Memory B cell (primary cell): Measurements from ENCODE around the gene ELOVL6.
"Not testable (repeated sequence)": the region's sequence is repeated elsewhere in the genome, so short reads cannot be mapped to it uniquely, and the experiment has no call there.

Experiments used
- ATAC-seq: fragments of 150-1000 bp; cut with Tn5 transposase; 2 replicates; pipeline ENCODE4 v1.10.0; 2021; ENCODE audit warnings: low read depth, mild to moderate bottlenecking, moderate library complexity
- DNase-seq, 2 donors: peaks; one replicate each; pipeline ENCODE4 v3.0.0; 2022; ENCODE audit warnings: low spot score in 2 of 2
- H3K27ac Mint-ChIP-seq: one replicate; pipeline ENCODE4 v1.8.0; 2022; ENCODE audit warnings: mild to moderate bottlenecking, moderate library complexity, mixed read lengths
- H3K27me3 Mint-ChIP-seq: one replicate; pipeline ENCODE4 v1.8.0; 2022; ENCODE audit warnings: mixed read lengths
- H3K36me3 Mint-ChIP-seq: one replicate; pipeline ENCODE4 v1.8.0; 2022; ENCODE audit warnings: mild to moderate bottlenecking, mixed read lengths
- H3K4me1 Mint-ChIP-seq: one replicate; pipeline ENCODE4 v1.8.0; 2022; ENCODE audit warnings: mixed read lengths
- H3K4me3 Mint-ChIP-seq: one replicate; pipeline ENCODE4 v1.8.0; 2022; ENCODE audit warnings: mild to moderate bottlenecking, moderate library complexity, mixed read lengths
- H3K9me3 Mint-ChIP-seq: one replicate; pipeline ENCODE4 v1.8.0; 2022; ENCODE audit warnings: mixed read lengths

The ELOVL6 gene

GRCh38 chr4:110078148-110078547, 120.3 kb downstream of the ELOVL6 start:
- H3K36me3 Mint-ChIP-seq, H3K9me3 Mint-ChIP-seq, DNase-seq: not testable (repeated sequence)

GRCh38 chr4:110076828-110077227, 121.6 kb downstream of the ELOVL6 start:
- H3K4me3 Mint-ChIP-seq, H3K27me3 Mint-ChIP-seq, ATAC-seq, H3K27ac Mint-ChIP-seq, H3K4me1 Mint-ChIP-seq, DNase-seq, H3K9me3 Mint-ChIP-seq, H3K36me3 Mint-ChIP-seq: not testable (repeated sequence)

More at GRCh38 chr4:110078148-110078547, 120.3 kb downstream of the ELOVL6 start:
- not testable (repeated sequence) for H3K27me3 Mint-ChIP-seq, ATAC-seq, H3K27ac Mint-ChIP-seq, H3K4me1 Mint-ChIP-seq, H3K4me3 Mint-ChIP-seq

DNA sequence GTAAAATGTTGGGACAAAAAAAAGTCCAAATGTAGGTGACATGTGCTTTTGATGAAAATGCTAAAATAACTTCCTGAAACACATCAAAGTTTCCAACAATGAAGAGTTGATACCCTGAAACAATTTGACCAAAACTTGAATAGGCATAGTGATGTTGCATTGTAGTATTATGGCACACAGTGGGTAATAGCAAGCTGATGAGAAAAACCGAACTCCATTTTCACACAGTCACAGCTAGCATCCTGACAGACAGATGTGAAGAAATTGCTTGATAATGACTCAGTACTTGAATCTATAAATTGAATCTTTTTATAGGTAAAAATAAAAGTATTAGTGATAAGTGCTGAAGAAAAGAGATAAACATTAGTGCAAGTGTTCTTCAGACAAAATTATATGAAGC, 122.5 kb downstream of the ELOVL6 start:
- no peak overlapping the region for H3K4me3 Mint-ChIP-seq
- peaks cover 4% of the 10 kb centered on the region for H3K9me3 Mint-ChIP-seq
- H3K27ac Mint-ChIP-seq = no peak overlapping the region
- DNase-seq (no peak), ATAC-seq (no peak)
- no peaks in the 10 kb centered on the region for H3K4me1 Mint-ChIP-seq
- H3K36me3 Mint-ChIP-seq = peaks cover 3% of the 10 kb centered on the region
- peaks cover 1% of the 10 kb centered on the region for H3K27me3 Mint-ChIP-seq

GRCh38 chr4:110075083-110075738, 123.2 kb downstream of the ELOVL6 start:
- peaks cover 4% of the 10 kb centered on the region for H3K9me3 Mint-ChIP-seq
- no peak for ATAC-seq
- H3K4me1 Mint-ChIP-seq = no peaks in the 10 kb centered on the region
- H3K27ac Mint-ChIP-seq = no peak overlapping the region
- H3K27me3 Mint-ChIP-seq = peaks cover 1% of the 10 kb centered on the region
- no peak overlapping the region for H3K4me3 Mint-ChIP-seq
- DNase-seq = no peak
- H3K36me3 Mint-ChIP-seq = peaks cover 3% of the 10 kb centered on the region

DNA sequence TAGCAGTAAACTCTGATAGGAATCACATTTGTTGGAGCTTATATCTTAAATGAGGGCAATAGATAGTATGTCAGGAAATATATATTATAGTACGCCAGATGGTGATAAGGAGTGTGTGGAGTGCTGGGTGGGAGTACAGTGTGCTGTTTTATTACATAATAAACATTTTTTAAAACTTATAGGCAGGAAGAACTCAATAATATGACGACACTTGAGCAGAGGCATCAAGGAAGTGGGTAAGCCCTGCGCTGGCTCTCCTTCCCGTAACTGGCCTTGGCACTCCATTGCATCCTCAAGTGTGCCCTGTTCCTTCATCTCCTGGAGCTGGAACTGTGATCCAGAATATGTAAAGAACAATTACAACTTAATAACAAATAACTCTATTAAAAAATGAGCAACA, 123.8 kb downstream of the ELOVL6 start:
- H3K9me3 Mint-ChIP-seq = peaks cover 3% of the 10 kb centered on the region
- H3K36me3 Mint-ChIP-seq = peaks cover 2% of the 10 kb centered on the region
- no peak overlapping the region for H3K27ac Mint-ChIP-seq
- no peak for ATAC-seq
- DNase-seq = no peak
- peaks cover 1% of the 10 kb centered on the region for H3K27me3 Mint-ChIP-seq
- no peaks in the 10 kb centered on the region for H3K4me1 Mint-ChIP-seq
- no peak overlapping the region for H3K4me3 Mint-ChIP-seq

DNA sequence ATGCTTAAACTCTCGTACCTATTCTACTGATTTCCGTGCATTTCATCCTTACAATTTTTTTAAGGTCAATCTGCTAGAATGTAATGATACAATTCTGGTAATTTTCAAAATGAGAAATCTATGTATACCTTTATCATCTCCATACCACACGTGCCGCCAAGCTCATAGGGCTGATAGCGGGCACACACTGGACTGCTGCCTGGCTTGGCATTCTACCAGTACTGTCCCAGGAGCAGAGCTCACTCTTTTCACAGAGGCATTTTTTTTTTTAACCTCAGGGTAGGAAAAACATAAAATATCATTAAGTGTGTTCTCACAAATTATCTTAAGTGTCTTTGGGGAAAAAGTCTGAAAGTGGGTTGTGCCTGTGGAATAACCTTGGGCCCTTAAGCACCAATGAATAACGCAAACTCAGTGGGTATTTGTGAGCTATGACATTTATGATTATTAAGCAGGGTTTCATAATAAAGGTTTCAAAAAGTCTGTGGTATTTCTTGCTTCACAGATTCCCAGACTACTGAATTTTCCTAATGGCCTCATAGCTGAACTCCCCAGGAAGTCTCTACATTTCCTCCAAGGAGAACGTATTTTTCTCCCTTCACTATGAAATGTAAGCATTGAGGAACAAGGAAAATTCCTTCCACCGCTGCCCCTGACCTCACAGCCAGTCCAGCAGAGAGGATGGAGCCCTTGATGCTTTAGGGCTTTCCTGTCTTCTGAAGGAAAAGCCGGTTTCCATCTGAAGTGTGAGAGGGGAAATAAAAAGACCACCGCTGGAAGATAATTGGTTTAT, 125.2 kb downstream of the ELOVL6 start:
- Mint-ChIP-seq H3K4me1 (no peaks in the 10 kb centered on the region), H3K27ac (no peak overlapping the region), H3K36me3 (no peaks in the 10 kb centered on the region), H3K4me3 (no peak overlapping the region), H3K27me3 (peaks cover 1% of the 10 kb centered on the region), H3K9me3 (peaks cover 1% of the 10 kb centered on the region)
- ATAC-seq (no peak), DNase-seq (no peak)

DNA sequence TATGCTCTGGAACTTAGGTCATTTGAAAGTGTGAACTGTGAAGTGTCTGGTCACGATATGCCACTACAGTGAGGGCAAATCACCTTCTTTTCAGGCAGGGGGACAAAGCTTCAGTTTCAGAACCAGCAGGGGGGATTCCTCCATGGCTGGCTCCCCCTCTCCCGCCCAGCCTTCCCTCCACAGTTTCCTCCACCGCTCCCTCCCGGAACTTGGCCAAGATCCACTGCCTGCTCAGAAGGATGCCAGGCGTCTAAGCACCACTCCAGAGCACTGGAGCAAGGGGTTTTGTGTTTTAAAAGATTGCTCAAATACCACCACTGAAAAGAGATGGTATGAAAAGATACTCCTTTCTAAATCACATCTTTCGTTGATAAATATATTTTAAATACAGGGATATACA, 126.9 kb downstream of the ELOVL6 start:
- H3K4me3 Mint-ChIP-seq = no peak overlapping the region
- no peaks in the 10 kb centered on the region for H3K4me1 Mint-ChIP-seq
- peaks cover 1% of the 10 kb centered on the region for H3K27me3 Mint-ChIP-seq
- ATAC-seq (no peak), DNase-seq (no peak)
- H3K36me3 Mint-ChIP-seq = no peaks in the 10 kb centered on the region
- no peak overlapping the region for H3K27ac Mint-ChIP-seq
- H3K9me3 Mint-ChIP-seq = no peaks in the 10 kb centered on the region

DNA sequence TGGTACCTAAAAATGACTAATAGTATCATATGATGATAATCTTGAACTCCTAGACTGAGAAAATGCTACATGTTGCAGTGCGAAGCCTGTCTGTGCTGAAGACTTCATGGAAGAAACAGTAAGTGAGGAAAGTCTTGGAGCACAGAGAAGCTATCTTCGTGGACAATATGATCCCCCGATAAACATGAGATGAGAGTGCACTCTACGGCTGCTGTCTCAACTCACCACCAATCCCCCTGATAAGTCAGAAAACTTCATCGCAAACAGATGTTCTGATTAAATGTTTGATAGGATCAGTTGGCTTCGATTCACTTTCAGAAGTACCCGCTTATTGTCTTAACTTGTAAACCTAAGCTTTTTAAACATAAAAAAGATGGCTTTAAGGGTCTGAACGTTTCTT, 130.2 kb downstream of the ELOVL6 start:
- peaks cover 1% of the 10 kb centered on the region for H3K27me3 Mint-ChIP-seq
- no peaks in the 10 kb centered on the region for H3K4me1 Mint-ChIP-seq
- H3K4me3 Mint-ChIP-seq = no peak overlapping the region
- H3K9me3 Mint-ChIP-seq = no peaks in the 10 kb centered on the region
- no peaks in the 10 kb centered on the region for H3K36me3 Mint-ChIP-seq
- H3K27ac Mint-ChIP-seq = no peak overlapping the region
- DNase-seq = no peak
- ATAC-seq = no peak

DNA sequence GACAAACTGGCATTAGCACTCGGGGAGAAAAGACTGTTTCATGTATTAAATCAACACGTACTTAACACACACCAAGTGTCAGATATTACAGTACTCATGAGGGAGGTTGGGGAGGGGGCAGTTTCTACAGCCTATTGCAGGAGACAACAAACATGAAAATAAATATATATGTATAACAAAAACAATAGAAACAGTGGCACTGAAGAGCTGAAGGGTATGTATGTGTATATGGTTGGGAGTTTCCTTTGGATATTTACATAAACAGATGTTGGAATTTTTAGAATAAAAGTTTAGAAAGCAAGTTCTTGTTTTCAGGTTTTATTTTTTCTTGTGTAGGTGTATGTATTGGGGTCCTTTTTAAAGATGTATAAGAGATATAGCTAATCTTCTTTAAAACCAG, 133.5 kb downstream of the ELOVL6 start:
- ATAC-seq = no peak
- H3K36me3 Mint-ChIP-seq = no peaks in the 10 kb centered on the region
- no peaks in the 10 kb centered on the region for H3K9me3 Mint-ChIP-seq

DNA sequence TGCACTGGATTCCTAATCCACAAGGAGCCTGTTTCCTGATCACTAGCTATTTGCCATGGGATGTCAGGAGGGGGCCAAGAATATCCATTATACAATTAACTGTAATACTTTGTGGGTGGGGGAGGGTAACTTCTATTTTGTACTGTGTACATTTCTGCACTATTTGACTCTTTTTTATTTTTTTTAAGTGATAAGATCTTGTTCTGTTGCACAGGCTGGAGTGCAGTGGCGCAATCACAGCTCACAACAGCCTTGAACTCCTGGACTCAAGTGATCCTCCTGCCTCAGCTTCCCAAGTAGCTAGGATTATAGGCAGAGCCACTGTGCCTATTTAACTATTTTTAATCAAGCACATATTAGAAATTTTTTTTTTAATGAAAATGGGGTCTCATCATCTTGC, 134.1 kb downstream of the ELOVL6 start:
- Mint-ChIP-seq H3K9me3 (no peaks in the 10 kb centered on the region), H3K4me3 (no peak overlapping the region), H3K36me3 (no peaks in the 10 kb centered on the region), H3K27me3 (no peaks in the 10 kb centered on the region), H3K27ac (no peak overlapping the region), H3K4me1 (peaks cover 7% of the 10 kb centered on the region)
- no peak for DNase-seq
- ATAC-seq = no peak

More for the DNA sequence above, 133.5 kb downstream of the ELOVL6 start:
- Mint-ChIP-seq H3K27me3 (no peaks in the 10 kb centered on the region), H3K4me1 (peaks cover 4% of the 10 kb centered on the region), H3K27ac (no peak overlapping the region), H3K4me3 (no peak overlapping the region)
- DNase-seq = no peak

DNA sequence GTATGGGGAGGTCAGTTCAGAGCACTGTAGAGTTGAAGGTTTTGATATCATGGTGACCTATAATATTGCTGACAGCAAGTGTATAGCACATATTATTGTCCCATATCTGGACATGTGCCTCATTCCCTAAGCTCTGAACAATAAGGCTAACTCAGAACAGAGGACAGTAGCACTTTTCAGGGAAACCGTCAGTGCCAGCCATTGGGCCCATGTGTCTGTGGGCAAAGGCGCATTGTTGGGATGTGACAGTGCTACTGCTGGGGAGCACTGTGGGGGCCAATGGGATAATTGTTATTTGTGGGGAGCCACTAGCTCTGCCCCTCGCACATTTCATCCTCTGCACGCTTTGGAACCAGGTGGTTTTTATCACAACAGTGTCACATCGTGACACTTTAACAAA, 136.2 kb downstream of the ELOVL6 start:
- ATAC-seq (no peak), DNase-seq (no peak)
- H3K9me3 Mint-ChIP-seq = no peaks in the 10 kb centered on the region
- H3K4me3 Mint-ChIP-seq = no peak overlapping the region
- H3K36me3 Mint-ChIP-seq = no peaks in the 10 kb centered on the region
- no peaks in the 10 kb centered on the region for H3K27me3 Mint-ChIP-seq
- no peak overlapping the region for H3K27ac Mint-ChIP-seq
- peaks cover 7% of the 10 kb centered on the region for H3K4me1 Mint-ChIP-seq

GRCh38 chr4:110061076-110061475, 137.3 kb downstream of the ELOVL6 start:
- no peaks in the 10 kb centered on the region for H3K27me3 Mint-ChIP-seq
- no peak overlapping the region for H3K27ac Mint-ChIP-seq
- H3K4me3 Mint-ChIP-seq = no peak overlapping the region

GRCh38 chr4:110059556-110060191, 138.7 kb downstream of the ELOVL6 start:
- no peak overlapping the region for H3K4me3 Mint-ChIP-seq
- no peaks in the 10 kb centered on the region for H3K36me3 Mint-ChIP-seq
- ATAC-seq (peak; percentile 45), DNase-seq (no peak)
- H3K9me3 Mint-ChIP-seq = no peaks in the 10 kb centered on the region
- H3K4me1 Mint-ChIP-seq = peaks cover 7% of the 10 kb centered on the region
- no peaks in the 10 kb centered on the region for H3K27me3 Mint-ChIP-seq
- H3K27ac Mint-ChIP-seq = no peak overlapping the region

More at GRCh38 chr4:110061076-110061475, 137.3 kb downstream of the ELOVL6 start:
- Mint-ChIP-seq H3K36me3 (no peaks in the 10 kb centered on the region), H3K4me1 (peaks cover 7% of the 10 kb centered on the region), H3K9me3 (no peaks in the 10 kb centered on the region)
- DNase-seq (no peak), ATAC-seq (no peak)

DNA sequence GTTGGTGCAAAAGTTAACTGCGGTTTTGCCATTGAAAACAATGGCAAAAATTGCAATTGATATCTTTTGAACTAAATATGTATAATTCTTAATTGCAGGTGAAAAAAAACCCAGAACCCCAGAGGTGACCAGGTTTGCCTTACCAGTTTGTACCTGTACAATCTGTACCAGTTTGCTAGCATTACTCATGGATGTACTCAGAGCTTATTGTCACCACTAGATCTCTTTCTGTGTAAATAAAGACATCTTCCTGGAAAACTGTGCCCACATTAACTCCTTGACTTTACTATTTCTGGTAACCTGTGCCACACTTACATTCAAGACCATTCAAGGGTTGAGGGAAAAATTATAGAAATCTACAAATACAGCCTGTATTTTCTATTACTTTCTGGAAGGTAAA, 139.7 kb downstream of the ELOVL6 start:
- H3K27me3 Mint-ChIP-seq = no peaks in the 10 kb centered on the region
- H3K36me3 Mint-ChIP-seq = no peaks in the 10 kb centered on the region
- no peaks in the 10 kb centered on the region for H3K9me3 Mint-ChIP-seq
- DNase-seq = no peak
- no peak overlapping the region for H3K4me3 Mint-ChIP-seq
- peaks cover 7% of the 10 kb centered on the region for H3K4me1 Mint-ChIP-seq
- no peak for ATAC-seq
- no peak overlapping the region for H3K27ac Mint-ChIP-seq
